Measurements from ENCODE around the gene CFAP74.

CFAP74 gene

DNA sequence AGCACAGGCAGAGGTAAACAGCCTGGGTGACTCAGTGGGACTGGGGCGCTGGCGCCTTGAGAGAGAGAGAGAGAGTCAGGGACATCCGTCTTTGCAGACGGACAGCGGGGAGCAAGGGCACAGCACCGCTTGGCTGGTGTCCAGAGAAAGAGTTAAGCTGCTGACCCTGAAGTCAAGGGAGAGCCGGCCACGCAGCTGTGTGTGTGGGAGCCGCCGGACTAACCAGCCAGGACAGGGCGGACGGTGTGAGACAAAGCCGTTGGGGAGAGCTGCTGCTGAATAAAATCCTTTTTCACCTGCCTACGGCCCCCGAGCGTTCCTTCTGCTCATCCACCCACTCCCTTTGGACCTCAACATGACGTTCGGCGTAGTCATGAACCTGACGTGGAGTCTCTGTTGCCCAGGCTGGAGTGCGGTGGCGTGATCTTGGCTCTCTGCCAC lies 14.5 kb downstream of the CFAP74 start:
- H3K9me3 ChIP-seq (ENCODE audit: severe bottlenecking) = no peaks in the 10 kb centered on the region
- no peak overlapping the region for H3K27ac ChIP-seq
- H3K27me3 ChIP-seq (ENCODE audit: insufficient read depth, low read depth, severe bottlenecking) = no peaks in the 10 kb centered on the region
- no peak for DNase-seq
- H3K36me3 ChIP-seq = no peaks in the 10 kb centered on the region
- no peak overlapping the region for H3K4me3 ChIP-seq (ENCODE audit: low read depth, low read length)
- TF ChIP-seq, protein P1, sequence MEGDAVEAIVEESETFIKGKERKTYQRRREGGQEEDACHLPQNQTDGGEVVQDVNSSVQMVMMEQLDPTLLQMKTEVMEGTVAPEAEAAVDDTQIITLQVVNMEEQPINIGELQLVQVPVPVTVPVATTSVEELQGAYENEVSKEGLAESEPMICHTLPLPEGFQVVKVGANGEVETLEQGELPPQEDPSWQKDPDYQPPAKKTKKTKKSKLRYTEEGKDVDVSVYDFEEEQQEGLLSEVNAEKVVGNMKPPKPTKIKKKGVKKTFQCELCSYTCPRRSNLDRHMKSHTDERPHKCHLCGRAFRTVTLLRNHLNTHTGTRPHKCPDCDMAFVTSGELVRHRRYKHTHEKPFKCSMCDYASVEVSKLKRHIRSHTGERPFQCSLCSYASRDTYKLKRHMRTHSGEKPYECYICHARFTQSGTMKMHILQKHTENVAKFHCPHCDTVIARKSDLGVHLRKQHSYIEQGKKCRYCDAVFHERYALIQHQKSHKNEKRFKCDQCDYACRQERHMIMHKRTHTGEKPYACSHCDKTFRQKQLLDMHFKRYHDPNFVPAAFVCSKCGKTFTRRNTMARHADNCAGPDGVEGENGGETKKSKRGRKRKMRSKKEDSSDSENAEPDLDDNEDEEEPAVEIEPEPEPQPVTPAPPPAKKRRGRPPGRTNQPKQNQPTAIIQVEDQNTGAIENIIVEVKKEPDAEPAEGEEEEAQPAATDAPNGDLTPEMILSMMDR (IDR thresholded peaks at IDR 0.05; ENCODE audit: low read depth, low read length) = no peak

DNA sequence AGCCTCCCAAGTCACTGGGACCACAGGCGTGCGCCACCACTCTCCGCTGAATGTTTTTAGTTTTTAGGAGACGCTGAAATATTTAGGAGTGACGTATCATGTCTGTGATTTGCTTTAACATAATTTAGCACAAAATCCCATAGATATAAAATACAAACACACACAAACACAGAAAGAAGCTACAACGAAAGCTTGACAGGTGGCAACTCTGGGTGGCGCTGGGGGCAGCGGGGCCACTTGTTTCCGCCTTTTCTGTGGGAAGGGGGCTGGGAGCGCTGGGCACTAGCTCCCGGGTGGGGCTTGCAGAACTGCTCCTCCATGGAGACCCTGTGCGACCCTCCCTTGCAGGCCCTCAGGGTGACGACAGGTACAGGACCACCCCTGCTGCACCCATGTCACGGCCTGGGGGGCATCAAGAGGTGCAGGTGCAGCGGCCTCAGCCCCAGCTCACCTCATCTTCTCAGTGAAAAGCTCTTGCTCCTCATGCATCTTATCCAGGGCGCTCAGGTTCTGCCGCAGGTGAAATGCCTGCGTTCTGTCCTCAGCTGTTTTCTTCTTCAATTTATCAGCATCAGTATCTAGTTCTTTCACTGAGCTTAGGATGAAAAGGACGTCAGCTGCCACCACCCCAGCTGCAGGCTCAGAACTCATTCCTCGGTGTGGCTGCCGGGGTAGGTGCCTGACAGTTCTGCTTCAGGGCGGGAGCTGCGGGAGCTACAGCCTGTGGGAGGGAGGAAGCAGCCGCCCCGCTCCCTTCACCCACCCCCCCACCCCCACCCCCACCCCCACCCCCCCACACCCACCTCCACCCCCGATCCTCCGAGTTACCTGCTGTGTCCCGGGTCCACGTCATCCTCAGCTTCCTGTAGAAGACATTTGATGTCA lies 15.3 kb downstream of the CFAP74 start:
- TF ChIP-seq, protein P1 (IDR thresholded peaks at IDR 0.05; ENCODE audit: low read depth, low read length) = no peak
- no peaks in the 10 kb centered on the region for H3K9me3 ChIP-seq (ENCODE audit: severe bottlenecking)
- no peak for DNase-seq
- no peak overlapping the region for H3K4me3 ChIP-seq (ENCODE audit: low read depth, low read length)
- no peaks in the 10 kb centered on the region for H3K36me3 ChIP-seq
- H3K27ac ChIP-seq = no peak overlapping the region
- no peaks in the 10 kb centered on the region for H3K27me3 ChIP-seq (ENCODE audit: insufficient read depth, low read depth, severe bottlenecking)

DNA sequence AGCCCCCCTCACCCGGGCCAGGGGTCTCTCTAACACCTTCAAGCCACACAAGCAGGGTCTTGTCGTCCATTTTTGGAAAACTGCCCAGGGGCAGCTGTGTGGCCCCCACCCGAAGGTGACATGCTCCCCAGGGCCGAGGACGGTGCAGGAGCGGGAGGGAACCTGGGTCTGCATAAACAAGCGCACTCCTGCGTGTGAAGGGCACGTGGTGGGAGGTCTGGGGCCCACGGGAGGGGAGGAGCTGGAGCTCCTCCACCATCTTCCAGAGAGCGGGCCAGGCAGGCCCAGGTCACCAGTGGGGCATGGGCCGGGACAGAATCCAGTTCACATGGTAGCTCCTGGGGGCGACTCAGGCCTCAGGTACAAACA lies 16.5 kb downstream of the CFAP74 start:
- Histone ChIP-seq H3K27ac (no peak overlapping the region), H3K4me3 (ENCODE audit: low read depth, low read length) (no peak overlapping the region), H3K27me3 (ENCODE audit: insufficient read depth, low read depth, severe bottlenecking) (no peaks in the 10 kb centered on the region), H3K36me3 (no peaks in the 10 kb centered on the region), H3K9me3 (ENCODE audit: severe bottlenecking) (no peaks in the 10 kb centered on the region)
- DNase-seq = no peak
- TF ChIP-seq, protein P1 (IDR thresholded peaks at IDR 0.05; ENCODE audit: low read depth, low read length) = no peak

DNA sequence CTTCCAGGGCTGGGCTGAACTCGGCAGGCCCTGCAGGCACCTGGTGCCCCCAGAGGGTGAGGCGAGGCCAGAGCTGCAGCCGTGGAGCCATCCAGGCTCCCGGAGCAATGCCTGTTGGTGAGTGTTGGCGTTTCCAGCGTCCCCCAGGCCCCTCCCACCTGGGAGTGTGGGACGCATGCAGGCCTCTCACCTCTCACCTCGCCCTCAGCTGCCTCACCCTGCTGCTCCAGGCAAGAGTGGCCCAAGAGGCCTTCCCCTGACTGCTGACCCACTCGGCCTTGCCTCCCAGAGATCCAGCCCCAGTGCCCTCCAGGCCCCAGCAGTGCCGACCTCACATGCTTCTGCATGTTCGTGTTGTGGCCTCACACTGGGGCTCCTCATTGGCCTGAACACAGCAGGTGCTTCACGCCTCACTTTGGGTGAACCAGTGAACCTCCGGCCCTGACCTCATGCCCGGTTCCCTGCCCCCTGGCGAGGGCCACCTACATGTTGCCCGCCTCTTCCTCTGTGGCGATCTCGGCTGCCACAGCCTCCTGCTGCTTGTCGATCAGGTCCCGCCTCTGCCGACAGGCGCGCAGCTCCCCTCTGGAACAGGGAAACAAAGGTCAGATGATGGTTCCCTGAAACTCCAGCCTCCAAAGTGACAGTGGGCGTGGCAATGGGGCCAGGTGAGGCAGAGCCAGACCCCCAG lies 17.0 kb downstream of the CFAP74 start:
- Histone ChIP-seq H3K27me3 (ENCODE audit: insufficient read depth, low read depth, severe bottlenecking) (no peaks in the 10 kb centered on the region), H3K9me3 (ENCODE audit: severe bottlenecking) (no peaks in the 10 kb centered on the region), H3K27ac (no peak overlapping the region), H3K4me3 (ENCODE audit: low read depth, low read length) (no peak overlapping the region), H3K36me3 (no peaks in the 10 kb centered on the region)
- TF ChIP-seq, protein P1 (IDR thresholded peaks at IDR 0.05; ENCODE audit: low read depth, low read length) = no peak
- DNase-seq = no peak

DNA sequence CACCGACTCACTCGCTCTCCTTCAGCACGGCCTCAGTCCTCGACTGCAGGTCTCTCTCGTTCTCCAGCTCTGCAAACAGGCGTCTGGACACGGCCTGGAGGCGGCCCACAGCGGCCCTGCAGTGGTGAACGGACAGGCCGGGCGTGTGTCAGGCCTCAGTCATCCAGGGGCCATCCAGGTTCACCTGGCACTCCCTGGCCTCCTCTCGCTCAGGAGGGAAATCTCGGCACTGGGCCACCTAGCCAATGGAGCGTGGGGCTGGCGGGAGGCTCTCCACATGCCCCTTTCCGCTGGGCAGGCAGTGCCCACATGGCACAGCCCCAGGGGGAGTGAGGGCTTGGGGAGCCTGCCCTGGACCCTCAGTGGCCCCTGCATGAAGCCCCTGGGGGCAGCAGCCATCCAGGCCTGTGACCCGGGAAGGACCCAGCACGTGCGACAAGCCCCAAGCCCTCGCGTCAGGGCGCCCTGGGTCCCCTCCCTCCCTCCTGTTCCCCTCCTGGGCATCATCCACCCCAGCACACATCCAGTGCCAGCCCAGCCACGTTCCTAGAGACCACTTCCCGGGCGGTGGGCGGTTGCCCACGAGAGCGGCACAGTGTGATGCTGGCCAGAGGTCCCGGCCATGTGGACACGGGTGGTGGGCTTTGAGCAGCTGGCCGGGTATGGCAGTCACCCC lies 18.1 kb downstream of the CFAP74 start:
- no peaks in the 10 kb centered on the region for H3K27me3 ChIP-seq (ENCODE audit: insufficient read depth, low read depth, severe bottlenecking)
- H3K36me3 ChIP-seq = no peaks in the 10 kb centered on the region
- DNase-seq = no peak
- no peaks in the 10 kb centered on the region for H3K9me3 ChIP-seq (ENCODE audit: severe bottlenecking)
- H3K4me3 ChIP-seq (ENCODE audit: low read depth, low read length) = no peak overlapping the region
- TF ChIP-seq, protein P1 (IDR thresholded peaks at IDR 0.05; ENCODE audit: low read depth, low read length) = no peak
- no peak overlapping the region for H3K27ac ChIP-seq
